AG20443 (cell line): ENCODE data around the gene YWHAE.
A peak's percentile ranks its signal among the peaks of the same experiment; 100 is the strongest.
"Not testable (repeated sequence)": the region's sequence is repeated elsewhere in the genome, so short reads cannot be mapped to it uniquely, and the experiment has no call there.

Experiments
- DNase-seq: peaks from one replicate; pipeline ENCODE4 v3.0.0; 2012; ENCODE audit warnings: low spot score, mixed read lengths

The YWHAE gene

GRCh38 chr17:1325766-1326165, 74.3 kb downstream of the YWHAE start:
- no peak for DNase-seq

DNA sequence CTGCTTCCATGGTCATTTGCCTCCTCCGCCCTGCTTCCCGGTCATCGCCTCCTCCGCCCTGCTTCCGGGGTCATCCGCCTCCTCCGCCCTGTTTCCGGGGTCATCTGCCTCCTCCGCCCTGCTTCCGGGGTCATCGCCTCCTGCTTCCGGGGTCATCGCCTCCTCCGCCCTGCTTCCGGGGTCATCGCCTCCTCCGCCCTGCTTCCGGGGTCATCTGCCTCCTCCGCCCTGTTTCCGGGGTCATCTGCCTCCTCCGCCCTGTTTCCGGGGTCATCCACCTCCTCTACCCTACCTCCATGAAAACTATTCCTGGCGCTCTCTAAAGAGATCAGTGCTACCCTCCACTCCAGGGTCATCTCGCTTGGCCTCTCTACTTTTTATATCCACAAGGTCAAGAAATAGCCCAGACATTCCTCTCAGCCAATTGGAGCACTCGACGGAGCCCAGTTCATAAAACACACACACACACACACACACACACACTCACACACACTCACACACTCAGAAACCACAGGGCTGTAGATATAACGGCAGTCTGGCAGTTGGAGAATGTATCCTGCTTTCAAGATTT, 75.7 kb downstream of the YWHAE start:
- no peak for DNase-seq

DNA sequence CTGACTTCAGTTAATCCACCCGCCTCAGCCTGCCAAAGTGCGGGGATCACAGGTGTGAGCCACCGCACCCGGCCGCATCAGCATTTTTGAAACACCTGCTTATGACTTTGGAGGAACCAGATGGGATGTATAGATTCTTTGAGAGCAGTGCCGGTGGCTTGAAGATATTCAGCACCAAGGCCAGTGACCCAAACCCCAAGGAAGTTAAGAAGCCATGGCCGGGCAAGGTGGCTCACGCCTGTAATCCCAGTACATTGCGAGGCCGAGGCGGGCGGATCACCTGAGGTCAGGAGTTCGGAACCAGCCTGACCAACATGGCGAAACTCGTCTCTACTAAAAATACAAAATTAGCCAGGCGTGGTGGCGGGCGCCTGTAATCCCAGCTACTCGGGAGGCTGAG, 76.7 kb downstream of the YWHAE start:
- DNase-seq, result no peak

GRCh38 chr17:1322480-1322879, 77.5 kb downstream of the YWHAE start:
- no peak for DNase-seq

DNA sequence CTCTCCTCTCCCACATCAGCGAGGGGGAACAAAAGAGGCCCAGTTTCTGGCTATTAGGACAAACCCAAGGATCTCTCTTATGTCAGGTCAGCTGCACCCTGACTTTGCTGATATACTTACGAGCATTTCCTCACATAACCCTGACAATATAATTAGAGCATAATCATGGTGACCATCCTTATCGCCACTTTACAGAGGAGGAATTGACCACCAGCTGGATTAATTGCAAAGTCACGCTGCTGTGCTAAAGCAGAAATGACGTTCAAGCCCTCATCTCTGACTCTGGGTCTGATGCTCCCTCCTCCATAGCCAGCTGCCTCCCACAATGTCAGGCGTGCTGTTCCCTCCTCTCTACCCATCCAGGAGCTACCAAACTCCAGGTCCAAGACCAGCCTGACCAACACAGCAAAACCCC, 78.0 kb downstream of the YWHAE start:
- no peak for DNase-seq

DNA sequence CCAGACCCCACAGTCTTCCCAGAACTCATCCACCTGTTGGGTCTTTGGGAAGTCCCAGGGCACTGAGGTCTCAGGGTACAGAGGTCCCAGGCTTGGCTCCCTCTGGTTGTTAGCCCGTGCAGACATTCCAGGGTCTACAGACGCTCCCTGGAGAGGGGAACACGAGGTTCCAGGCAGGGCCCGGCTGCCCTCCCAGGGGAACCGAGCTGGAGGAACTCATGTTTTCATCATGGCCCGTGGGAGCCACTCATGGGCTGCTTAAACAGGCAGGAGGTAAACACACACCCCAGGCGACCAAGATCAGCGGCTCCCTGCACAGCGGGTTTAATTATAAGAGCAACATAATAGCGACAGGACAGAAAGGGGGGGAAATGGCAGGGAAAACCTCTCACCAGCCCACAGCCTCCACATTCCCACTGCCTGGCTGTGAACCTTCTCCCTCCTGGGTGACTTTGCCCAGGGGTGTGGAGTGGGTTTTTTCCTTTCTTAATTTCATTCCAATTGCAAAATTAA, 84.1 kb downstream of the YWHAE start:
- DNase-seq, result no peak

- DNase-seq, result no peak
Observed at GRCh38 chr17:1315409-1315808, 84.6 kb downstream of the YWHAE start.

- no peak for DNase-seq
Observed at GRCh38 chr17:1313270-1314005, 86.6 kb downstream of the YWHAE start.

GRCh38 chr17:1312261-1312870, 87.7 kb downstream of the YWHAE start:
- no peak for DNase-seq

- DNase-seq, result not testable (repeated sequence)
Observed at GRCh38 chr17:1307829-1308228, 92.2 kb downstream of the YWHAE start.

GRCh38 chr17:1304962-1305563, 95.0 kb downstream of the YWHAE start:
- DNase-seq, result no peak

DNA sequence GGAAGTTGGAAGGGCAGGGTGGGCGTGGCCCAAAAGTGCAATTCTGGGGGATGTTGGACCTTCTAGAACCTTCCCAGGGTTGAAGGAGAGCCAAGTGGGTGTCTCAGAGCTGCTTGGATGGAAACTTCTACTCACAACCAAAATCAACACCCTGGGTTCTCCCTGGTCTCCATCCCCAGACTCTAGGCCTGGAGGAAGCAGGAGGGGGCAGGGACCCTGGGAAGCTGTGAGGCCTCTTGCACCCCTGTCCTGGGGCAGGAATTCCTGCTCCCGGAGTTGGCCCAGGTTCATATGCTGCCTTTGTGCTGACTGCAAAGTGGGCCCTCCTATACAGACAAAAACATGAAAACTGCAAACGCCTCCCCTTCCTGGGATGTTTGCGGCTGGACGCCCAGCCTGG, 95.5 kb downstream of the YWHAE start:
- no peak for DNase-seq

DNA sequence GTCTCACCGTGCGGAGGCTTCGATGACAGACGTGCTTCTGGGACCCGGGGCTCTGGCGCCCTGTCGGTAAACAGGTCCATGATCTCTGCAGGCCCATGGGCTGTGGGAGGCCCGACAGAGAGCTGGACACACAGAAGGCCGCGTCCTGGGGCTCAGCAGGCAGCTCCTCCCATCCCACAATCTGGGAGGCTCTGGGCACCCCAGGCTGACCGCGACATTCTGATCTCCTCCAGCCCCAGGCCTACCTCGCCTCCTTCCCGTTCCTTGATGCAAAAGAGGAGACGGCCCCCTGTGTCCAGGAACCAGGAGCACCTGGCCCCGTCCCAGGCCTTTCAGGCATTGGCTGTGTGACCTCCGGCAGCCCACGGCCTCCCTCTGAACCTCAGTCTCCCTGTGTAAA, 97.3 kb downstream of the YWHAE start:
- no peak for DNase-seq

DNA sequence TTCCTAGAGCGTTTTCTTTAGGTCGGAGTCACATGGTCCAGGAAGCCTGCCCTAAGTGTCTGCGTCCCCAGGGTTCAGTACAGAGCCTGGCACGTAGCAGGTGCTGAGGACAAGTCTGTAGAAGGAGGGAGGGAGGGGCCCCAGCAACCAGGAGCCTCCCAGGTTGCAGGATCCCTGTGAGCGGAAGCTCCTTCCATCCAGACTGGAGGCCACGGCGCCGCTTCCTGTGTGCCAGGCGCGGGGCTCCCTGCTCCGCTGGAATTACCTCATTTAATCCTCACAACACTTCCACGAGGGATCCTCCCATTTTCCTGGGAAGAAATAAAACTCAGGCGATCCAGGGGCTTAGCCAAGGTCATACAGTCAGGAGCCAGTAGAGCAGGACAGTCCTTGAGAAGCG, 98.5 kb downstream of the YWHAE start:
- no peak for DNase-seq

DNA sequence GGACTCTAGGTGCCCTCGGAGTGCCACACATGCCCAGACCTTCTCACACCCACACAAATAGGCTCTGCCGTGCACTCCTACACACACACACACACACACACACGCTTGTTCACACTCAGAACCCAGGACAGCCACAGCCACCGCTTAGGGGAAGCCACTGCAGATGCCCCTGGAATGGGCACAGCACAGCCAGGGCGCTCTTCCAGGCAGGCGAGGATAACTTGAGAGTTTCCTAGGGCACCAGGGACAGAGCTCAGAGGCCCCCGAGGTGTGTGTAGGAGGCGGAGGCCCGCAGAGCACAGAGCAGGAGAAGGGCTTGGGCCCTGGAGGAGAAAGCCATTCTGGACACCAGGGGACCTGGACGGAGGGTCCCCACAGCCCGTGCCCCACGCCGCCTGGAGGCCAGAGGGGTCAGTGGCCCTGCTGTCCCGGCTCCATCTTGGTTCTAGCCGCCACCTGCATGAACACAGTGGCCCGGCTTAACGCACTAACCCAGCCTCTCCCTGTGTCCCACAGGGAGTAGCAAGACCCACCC, 99.6 kb downstream of the YWHAE start:
- DNase-seq, result no peak

GRCh38 chr17:1299552-1300370, 100.3 kb downstream of the YWHAE start:
- no peak for DNase-seq

DNA sequence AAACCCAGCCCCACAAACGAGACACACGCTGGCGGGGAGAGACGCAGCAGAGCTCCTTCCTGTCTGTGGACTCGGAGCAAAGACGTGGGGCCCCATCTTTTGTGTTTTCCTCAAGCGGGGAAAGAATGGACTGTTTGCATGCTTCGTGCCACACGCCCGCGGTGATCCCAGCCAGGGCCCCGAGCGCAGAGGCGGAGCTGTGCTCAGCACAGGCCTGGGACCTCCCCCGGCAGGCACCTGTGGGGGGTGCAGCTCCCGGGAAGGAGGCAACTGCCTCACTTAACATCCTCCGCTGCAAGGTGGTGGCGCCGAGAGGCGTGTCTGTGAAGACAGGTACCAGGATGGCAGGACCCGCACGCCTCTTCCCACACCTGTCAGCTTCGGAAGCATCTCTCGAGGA, 101.4 kb downstream of the YWHAE start:
- DNase-seq, result peak; percentile 40
